GM11168 (cell line): ENCODE results near the gene HTRA2.

Experiments used
- in situ Hi-C: fragments of 300-500 bp; cut with MboI; formaldehyde crosslinking; loops from one replicate; pipeline ENCODE4 v1.12.0; 2022; ENCODE audit warnings: low sequenced_read_pairs; ENCODE audit not compliant: unreplicated experiment

HTRA2 gene

DNA sequence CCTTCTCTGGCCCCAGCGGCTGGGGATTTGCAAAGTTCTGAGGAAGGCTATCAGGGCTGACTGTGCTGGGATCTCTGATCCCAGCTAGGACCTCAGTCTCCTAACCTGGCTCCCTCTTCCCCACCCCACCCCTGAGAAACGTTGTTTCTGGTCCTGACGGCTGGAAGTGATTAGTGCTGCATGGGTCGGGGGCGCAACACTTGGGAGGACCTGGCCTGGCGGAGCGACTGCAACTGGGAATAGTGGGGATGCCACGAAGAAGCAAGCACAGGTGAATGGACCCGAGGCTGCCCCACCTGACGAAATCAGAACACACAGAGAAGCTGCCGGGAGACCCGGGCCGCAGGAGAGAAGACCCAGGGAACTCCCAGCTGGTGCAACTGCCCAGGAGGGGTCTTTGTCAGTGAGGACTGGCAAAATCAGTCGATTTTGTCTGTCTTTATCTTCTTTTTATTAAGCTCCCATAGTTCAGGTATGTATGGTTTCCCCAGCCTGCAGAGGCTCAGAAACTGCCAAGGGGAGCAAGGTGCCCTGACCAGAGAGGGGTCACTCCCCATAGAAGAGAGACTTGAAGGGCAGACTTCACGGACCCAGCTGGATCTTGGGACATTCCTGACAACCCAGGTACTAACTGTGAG is 29.7 kb upstream of the HTRA2 start:
- in situ Hi-C loops, result no loop called here

DNA sequence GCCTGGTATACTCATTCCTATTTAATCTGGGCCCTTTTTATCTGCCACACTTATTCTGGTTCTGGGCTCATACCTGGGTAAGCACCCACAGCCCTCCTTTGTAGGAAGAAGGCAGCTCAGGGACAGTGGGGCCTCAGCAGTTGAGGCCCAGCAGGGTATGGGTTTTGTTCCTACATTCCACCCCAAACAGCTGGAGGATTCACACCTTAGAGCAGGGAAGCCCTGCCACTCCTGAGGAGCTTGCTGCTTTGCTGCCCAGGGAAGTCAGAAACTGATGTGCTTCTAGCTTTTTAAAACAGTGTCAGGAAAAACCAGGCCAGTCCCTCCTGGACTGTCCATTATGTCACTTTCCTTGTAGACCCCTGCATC is 29.2 kb upstream of the HTRA2 start:
- in situ Hi-C loops, result no loop called here

DNA sequence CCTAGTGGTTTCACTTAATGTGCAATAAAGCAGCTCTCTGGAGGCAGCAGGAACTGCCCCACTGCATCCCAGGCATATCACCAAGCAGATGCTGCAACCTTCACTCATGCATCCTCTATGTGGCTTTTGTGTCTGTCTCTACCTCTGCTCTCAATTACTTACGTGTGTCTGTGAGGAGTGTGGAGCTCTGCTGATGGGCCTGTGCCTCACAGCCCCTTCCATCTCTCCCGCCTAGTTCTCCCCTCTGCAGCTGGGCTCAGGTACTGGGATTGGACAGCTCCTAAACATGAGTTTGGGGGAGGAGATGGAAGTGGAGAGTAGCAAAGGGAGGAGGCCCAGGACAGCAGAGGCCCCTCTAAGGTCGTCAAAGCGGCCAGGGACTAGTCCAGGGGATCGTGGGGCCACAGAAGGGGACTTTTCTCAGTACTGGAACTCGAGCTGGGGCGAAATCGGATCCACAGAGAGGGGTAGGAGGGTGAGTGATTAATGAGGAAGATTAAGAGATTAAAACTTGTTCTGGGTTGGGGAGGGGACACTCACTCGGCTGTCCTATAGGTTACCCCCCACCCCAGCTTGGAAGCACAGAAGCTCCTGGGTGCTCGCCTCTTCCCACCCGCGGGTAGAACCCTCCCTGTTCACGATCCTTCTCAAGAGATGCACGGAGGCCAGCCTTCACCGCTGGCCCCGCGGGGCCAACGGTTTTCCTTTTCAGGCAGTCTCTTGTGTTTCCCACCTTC is 28.2 kb upstream of the HTRA2 start:
- in situ Hi-C loops, result no loop called here

DNA sequence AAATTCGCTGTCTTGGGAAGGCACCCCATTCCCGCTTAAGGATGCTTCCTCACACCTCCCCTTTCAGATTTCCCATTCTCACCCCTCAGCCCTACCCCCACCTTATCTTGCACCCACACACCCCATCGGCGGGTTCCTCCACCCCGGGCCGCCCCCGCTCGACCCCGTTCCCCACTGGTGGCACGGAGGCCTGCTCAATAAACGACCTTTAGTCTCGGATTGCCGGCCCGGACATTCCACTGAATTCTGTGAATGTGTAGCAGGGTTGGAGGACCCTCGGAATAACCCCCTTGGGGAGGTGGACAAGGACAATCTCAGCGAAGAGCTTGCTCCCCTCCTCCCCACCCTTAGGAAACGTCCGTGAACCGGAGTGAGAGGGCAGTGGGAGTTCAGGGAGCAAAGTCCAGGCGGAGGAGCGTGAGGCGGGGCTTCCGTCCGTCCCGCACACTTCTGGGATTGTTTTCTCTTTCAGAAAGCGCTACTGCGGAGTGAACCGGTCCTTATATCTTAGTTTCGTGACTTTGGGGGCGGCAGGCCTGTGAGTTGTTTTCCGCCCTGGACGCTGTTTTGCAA is 27.5 kb upstream of the HTRA2 start:
- in situ Hi-C loops, result no loop called here

DNA sequence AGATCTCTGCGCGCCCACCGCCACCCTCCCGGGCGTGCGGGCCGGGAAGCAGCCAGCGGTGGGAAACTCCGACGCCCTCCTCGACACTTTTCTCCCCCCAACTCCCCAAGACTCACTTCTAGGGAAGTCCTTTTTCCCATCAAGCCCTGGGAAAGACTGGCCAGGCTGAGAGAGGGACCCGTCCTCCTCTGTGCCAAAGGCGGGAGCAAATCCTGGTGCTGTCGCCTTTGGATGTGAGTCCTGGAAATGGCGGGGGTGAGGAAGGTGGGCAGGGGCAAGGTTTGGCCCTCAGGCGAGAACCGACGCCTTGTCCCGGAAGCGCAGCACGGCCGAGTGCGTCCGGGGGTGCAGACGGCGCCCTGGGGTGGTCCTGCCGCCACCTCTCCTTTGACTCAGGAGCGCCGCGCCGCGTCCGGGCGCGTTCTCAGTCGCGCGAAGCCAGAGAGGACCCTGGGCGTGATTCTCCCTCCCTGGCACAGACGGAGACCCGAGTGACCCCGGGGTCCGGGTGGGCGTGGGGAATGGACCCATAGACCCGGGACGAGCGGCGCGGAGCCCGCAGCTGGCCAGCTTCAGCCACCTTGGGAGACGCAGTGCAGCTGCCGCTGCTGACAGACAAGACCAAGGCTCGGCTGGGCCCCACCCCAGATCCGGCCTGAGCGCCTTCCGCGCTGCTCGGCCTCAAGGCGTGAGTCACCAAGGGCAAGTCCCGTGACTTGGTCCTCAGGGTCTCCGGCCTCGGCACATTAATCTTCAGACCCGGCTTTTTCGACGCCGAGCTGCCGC is 26.8 kb upstream of the HTRA2 start:
- in situ Hi-C loops, result no loop called here

DNA sequence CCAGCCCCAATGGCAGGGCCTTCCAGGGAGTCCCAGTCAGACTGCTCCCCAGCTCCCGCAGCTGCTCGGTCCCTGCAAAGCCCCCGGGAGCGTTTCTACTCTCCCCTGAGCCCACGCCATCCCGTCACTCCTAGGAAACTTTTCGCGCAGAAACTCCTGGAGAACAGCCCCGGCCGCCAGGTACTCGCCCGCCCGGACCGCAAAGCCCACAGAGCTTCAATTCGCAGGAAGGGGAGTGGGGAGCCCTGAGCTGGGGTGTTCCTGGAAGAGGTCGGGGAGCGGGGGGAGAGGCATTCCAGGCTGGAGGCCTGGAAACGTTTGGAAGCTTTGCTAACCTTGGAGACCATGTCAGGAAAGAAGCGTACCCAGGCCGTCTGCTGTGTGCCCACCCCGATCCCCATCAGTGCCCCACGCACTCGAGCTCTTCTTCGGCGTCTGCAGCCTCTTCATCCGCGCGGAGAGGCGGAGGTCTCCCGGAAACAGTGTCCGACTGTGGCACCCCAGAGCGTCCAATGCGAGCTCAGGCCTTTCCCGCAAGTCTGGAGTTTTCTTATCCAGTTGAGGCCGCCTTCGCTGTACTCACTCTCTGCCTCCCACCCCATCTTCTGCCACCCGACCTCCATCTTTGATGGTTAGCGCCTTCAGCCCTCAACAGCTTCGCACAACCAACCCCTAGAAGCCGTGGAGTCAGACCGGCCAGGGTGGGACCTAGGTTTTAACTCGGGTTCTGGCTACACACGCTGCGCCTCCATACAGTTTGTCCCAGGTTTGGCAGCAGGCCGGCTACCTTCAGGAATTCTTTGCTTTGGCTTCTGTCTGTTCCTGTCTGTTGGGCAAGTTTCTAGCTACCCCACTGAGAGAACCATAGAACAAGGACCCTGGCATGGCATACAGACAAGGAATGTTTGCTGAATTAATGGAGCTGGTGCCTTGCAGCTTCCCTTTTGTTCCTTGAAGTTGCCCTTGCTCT is 25.9 kb upstream of the HTRA2 start:
- in situ Hi-C loops, result no loop called here

DNA sequence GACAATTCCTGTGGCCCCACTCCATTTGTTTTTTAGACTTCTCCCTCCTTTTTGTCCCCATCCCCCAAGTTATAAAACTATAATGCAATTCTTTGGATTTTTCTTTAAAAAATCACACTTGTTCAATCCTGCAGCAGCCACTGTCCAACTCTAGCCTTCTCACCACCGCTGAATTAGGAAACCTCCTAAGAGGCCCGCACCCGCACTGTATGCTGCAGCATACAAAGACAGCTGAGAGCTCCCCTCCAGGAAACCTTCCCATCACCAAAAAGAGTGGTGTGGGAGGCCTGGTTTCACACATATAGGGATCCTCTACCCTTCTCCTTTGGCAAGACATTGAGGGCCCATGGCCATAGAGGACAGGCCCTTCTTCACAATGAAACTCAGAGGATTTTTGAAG is 25.1 kb upstream of the HTRA2 start:
- in situ Hi-C loops, result no loop called here

DNA sequence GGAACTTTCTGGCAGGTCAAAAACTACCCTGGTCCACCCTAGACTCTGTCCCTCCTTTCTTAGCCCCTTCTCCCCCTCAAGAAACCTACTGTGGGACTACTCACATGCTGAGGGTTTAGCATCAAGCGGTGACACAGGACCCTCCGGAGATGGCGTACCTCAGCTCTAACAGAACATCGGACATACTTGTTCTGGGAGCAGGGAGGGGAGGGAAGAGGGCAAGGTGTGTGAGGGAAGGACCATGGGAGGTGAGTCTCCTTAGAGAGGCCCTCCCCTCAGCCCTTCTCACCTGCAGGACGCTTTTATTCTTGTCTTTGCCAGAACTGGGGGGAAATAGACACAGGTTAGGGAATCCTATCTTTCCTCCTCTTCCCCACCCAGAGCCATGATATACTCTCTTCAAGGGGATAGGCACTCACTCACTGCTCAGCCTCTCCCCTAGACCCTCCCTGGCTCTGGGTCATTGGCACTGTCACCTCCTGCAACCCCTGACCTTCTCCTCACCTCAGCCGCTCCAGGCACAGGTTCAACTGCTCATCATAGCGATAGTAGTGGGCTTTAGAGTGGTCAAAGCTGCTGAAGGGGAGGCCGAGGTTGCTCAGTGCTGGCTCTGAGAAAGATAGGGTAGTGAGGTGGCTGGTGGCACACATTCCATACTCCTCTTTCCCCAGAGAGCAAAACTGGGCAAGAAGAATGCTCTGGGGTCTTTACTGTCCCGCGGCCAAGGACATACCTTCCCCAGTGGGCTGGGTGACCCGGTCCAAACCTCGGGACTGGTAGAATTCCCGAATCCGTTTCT is 24.1 kb upstream of the HTRA2 start:
- in situ Hi-C loops, result no loop called here

DNA sequence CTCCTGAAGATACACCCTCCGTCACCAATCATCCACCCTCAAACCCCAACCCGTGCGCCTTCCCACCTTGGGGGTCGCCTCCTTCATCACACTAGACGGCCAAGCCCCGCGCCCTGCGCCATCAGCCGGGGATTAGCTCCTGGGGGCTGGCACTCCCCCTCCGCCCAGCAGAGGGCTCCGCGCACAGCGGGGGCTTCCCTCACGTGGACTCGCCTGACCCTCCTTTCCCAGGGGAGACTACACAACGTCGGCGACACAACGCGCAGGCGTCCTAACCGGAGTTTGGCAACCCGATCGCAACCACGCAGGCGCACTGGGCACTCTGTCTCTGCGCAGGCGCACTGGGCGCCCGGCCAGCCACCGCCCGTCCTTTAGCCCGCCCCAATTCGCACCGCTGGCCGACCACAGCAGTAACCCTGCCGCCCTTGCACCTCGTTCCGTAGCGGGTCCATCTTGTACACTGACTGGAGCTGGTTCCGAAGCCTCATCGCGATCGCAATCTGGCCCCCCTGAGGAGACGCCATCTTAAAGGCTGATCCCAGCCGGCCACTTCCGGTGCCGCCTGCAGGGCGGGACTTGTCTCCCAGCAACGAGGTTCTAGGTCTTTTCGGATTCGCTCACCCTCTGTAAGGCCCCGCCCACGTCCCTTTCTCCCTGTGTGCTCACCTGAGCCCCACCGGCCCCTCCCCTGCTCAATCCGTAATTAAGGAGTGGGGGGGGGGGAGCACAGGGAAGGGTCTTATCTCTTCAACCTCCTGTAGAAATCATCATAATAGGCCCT is 22.4 kb upstream of the HTRA2 start, which contains the start of gene PCGF1:
Gene PCGF1 (minus strand): TSS at position 551 of the 781 bp plus-strand sequence. CDS start 27 bp downstream, at position 524.
- in situ Hi-C loops, result no loop called here

DNA sequence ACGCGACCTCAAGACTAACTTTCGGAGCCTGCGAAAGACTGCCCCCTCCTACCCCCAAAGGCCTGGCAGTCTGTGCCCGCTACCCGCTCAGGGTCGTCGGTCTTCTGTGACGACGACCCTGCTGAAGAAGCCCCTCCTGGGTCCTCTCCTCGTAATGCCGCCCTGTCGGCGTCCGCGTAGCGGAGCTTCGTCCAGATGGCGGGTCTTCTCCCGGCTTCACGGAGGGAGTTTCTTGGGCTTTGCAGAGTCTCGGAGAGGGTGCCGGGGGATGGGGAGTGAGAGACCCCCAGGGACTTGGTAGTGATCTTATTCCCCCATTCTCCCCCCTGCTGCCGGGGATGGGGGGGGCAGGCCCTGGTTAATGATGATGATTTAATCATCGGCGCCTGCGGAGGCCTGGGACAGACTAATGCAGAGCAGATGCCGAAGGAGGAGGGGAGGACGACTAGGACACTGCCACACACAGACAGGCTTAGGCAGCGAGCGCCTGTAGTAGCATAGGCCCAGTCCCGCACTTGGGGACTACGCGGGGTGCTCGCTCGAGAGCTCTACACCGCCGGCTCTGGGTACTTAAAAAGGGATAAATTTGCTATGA is 21.7 kb upstream of the HTRA2 start:
- in situ Hi-C loops, result no loop called here

DNA sequence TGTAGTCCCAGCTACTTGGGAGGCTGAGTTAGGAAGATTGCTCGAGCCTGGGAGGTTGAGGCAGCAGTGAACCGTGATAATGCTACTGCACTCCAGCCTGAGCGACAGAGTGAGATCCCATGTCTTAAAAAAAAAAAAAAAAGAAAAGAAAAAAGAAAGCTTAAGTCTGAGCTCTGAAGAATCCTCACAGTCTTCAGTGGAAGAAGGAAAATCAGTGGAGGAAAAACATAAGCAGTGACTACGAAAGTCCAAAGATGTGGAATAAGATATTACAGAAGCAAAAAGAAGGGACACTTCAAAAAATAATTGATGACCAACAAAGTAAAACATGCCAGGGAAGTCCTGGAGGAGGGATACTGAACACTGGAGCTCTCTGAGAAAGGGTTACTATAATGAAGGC is 19.5 kb upstream of the HTRA2 start:
- in situ Hi-C loops, result no loop called here

DNA sequence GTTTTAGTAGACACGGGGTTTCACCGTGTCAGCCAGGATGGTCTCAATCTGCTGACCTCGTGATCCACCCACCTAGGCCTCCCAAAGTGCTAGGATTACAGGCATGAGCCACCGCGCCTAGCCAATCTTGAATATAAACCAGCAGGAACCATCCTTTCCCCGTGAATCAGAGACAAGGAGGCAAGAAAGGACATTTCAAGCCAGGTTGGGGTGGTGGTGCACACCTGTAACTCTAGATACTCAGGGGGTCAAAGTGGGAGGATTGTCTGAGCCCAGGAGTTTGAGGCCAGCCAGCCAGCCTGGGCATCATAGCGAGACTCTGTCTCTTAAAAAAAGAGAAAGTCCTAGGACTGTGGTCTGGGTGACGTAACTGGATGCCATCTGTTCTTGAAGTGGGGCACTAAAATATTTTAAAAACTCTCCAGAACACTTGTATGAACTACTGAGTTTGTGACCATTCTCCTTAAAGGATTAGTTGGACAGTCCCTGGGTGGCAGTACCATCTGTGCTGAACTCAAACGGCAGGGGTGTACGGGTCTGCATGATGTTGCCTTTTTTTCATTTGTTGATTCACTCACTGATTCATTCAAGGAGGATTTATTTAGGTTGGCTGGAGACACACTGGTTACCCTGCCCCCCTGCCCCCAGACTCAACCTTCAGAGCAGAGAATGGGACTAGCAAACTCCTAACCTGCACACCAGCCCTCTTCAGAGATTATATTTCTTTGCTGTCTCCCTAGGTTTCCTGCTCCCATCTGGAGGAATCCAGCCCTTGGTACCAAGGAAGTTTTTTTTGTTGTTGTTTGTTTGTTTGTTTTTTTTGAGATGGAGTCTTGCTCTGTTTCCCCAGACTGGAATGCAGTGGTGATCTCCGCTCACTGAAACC is 18.4 kb upstream of the HTRA2 start:
- in situ Hi-C loops, result no loop called here

DNA sequence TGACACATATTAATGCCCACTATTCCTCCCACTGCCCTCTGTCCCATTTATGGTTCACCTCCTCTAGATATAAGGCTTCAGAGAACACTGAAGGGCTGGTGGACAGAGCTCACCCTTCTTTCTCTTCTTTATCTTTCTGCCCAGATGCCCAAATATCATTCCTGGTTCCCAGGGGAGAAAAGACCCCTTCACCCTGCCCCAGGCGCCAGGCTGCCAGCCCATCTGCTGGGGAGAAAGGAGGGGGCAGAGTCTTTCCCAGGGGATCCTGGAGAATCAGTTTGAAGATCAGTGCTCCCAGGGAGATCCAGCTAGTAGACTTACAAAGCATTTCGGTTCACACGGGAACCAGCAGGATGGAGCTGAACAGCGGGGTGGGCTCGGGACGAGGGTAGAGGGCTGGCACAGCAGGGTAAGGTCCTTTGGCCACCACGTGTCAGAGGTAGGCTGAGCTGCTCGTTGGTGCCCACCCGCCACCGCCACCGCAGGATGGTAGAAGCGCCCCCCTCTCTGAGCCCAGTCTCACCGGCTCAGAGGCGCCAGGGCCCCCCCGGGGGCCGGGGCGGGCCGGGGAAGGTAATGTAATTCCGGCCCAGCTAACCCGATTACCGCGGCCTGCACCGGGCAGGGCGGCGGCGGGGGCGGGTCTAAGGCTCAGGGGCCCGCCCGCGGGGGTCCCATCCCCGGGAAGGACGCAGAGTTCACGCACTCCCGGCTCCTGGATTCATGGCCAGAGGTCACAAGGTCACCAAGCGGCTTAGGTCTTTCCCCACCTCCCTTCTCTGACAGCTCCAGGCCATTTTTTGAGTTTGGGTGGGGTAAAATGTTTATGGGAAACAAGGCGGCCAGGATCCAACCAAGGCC is 16.8 kb upstream of the HTRA2 start:
- in situ Hi-C loops, result no loop called here

DNA sequence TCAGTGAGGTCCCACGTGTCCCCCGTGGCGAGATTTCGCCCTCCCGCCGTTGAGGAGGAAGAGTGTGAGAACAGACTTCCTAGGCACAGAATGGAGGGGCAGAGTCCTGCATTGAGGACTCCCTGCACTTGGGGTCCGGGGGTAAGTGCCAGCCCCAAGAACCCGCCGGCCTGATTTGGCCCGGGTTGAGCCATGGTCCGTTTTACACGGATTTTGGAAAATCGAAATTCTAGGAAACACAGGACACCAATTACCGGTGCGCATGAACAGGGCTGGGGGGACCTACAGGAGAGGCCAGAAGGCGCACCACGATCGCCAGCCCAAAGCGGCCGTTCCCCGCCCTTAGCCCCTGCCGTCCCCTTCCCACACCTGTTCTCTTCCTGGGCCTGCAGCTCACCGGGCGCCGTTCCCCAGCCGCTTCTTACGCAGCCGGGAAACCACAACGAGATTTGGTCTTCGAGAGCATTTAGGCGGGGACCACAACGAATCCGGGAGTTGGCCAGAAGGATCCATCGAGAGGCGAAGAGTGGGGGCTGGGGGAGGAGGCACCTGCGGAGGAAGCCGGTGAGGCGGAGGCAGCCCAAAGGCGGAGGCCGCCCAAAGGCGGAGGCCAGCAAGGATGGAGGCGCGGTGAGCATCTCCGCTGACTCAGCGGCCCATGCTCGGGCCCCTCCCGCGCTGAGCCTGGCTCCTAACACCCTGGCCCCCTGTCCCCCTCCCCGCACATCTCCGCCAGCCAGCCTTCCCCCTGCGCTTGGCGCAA is 15.9 kb upstream of the HTRA2 start:
- in situ Hi-C loops, result no loop called here
